Dedifferentiated amniotic fluid mesenchymal stem cell (primary cell): ENCODE measurements around the gene COL23A1.
A peak's percentile ranks its signal among the peaks of the same experiment; 100 is the strongest.
"Not testable (repeated sequence)": the region's sequence is repeated elsewhere in the genome, so short reads cannot be mapped to it uniquely, and the experiment has no call there.

ENCODE experiments used
- DNase-seq: peaks from one replicate; pipeline ENCODE4 v3.0.0-alpha.2; 2016; ENCODE audit errors: extremely low spot score

COL23A1 gene

DNA sequence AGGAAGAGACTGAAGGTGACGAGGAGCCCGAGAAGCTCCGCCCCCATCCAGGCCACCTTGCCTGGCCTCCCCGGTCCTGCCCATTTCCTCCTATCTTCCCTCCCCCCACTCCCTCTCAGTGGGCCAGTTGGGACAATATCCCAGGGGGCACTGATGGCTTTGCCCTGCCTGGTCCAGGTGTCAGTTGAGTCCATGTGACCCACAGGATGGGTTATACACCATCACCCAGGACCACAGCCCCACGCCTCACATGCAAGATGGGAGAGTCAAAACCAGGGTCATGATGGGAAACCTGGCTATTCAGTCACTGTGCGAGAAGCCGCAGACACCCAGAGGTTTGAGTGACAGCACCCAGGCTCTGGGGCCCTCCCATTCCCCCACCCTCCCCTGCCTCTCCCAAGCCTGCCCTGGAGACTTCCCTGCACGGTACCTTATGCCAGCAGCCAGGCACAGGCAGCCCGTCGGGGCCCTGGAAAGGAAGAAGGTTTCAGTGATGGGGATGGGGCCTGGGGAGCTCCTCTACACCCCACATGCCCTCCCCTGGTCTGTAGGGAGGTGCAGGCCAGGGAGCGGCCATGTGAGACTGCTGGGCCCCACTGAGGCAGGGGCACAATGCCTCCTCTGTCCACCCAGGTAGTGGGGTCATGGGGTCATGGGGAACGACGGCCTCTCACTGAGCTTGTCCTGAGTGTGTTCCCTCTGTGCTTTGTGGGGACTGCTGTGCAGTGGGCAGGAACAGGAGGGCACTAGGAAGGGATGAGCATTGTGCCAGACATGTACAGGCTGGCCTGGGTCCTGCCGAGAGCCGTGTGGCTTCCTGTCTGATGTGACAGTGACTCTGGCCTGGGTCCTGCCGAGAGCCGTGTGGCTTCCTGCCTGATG is 351.2 kb downstream of the COL23A1 start:
- DNase-seq, result no peak

DNA sequence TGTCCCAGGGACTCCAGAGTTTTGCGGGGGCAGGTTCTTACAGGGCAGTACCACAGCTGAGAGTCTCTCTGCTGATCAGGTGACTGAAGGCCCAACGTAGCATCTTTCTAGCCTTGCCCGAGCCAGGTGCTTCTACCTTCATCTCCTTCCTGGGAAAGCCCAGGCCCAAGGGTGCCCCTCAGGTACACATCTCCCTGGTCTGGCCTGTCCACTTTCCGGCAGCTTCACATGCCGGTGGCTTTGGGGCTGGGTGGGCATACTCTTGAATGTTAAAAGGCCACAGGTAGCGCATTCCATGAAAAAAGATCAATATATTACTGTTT is 351.9 kb downstream of the COL23A1 start:
- DNase-seq, result no peak

DNA sequence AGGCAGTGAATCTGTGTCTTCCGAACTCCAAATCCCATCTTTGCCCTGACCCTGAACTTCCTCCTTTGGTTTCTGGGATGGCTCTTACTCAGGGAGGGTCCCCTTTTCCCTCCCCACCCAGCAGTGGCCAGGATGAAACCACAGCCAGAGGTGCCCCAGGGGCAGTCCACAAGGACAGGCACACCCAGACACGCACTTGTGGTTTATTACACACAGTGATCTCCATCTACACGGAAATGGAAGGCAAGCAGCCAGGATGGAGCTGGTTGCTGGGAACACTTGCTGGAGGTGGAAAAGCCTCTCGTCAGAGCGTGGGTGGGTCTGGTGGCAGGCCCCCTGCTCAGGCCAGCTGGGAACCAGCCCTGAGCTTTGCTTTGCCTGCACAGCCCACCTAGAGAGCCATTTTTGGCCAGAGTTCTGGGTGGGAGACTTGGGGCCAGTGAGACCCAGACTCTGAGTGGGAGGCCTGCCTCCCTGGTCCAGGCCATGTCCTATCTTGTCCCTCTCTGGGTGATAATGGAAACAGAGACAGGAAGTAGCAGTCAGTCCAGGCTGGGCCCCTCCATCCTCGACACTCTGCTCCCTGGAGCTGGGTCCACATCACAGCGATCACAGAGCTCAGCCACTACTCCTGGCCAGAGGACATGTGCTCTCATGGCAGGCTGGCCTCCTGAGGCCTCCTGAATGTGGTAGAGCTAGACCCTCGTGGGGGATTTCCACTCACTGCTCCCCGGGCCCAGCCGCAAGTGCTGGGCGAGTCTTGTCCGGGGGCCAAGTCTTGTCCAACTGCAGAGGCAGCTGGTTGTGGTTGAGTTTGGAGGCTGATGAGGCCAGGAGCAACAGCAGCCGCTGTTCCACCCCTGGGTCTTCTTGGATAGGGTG is 352.5 kb downstream of the COL23A1 start:
- peak; percentile 39 for DNase-seq

GRCh38 chr5:178236679-178237078 is 353.5 kb downstream of the COL23A1 start:
- DNase-seq, result no peak

- no peak for DNase-seq
Observed at GRCh38 chr5:178236126-178236525, 354.1 kb downstream of the COL23A1 start.

- no peak for DNase-seq
Observed at GRCh38 chr5:178235588-178235974, 354.6 kb downstream of the COL23A1 start.

DNA sequence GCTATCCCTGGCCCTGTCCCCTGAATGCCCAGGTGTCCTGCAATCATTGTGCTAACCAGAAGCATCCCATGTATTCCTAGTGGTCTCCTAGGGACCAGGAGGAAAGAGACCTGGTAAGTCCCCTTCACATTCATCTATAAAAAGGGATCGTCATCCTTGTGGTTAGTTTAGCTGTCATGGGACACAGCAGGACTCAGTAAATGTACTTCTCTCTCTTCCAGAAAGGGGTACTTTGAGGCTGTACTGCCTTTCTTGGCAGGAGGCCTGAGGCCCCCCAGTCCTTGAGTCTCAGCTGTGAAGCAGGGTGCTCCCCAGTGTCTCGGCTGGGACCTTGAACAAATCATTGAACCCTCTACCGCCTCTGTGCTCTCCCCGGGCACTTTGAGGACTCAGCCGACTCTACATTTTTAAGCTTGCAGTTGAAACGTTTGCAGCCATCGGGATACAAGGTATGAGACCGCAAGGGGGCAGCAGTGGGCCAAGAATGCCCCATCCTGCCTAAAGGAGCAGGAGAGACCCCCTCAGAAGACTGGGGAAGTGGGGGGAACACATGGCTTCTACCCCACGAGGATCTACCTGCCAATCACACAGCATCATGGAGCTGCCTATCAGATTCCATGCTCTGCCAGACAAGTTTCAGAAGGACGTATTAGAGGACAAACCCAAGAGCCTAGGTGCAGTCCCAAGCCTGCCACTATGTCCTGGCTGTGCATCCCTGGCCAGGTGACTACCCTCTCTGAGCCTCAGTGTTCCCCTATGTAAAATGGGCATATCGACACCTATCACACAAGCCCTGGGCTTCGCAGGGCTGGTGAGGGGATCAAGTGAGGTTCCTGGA is 355.2 kb downstream of the COL23A1 start:
- DNase-seq, result peak; percentile 55

- DNase-seq, result no peak
Observed at GRCh38 chr5:178234121-178234749, 356.0 kb downstream of the COL23A1 start.

- DNase-seq, result no peak
Observed at GRCh38 chr5:178232920-178233429, 357.2 kb downstream of the COL23A1 start.

DNA sequence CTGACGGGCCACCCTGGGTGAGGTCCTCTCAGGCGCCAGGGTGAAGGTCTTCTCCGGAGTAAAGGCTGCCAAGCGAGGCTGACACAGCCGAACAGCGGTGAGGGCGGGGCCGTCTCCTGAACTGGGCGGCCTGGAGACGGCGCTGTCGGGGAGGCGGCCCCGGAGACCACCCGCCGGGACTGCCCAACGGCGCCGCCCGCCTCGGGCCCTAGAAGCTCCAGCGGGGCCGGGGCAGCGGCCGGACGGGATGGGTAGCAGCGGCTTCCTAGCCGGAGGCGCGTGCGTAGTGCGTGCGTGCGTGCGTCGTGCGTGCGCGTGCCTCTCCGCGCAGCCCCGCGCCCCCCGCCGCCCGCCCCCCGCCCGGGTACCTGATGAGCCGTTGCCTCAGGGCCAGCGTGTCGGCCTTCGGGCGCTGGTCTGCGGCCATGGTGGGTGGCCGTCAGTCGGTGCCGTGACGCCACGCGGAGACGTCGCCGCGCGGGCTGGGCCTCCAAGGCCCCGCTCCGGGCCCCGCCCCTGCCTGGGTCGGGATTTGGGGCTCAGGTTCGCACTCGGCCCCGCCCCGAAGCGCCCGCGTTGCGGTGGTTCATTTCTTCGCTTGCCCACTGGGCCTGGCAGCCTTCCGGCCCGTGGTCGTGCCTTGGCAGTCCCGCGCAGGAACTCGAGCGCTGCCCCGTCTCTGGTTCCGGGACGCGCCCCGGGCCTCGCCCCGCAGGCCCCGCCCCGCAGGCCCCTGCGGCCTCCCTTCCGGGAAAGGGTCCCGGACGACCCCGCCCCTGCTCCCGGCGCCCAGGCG is 357.9 kb downstream of the COL23A1 start, which contains the start of gene PHYKPL:
Gene PHYKPL, minus strand, starts transcription at position 679 of the 796 bp plus-strand sequence. Its CDS starts 252 bp downstream, at position 427.
- peak; percentile 35 for DNase-seq

DNA sequence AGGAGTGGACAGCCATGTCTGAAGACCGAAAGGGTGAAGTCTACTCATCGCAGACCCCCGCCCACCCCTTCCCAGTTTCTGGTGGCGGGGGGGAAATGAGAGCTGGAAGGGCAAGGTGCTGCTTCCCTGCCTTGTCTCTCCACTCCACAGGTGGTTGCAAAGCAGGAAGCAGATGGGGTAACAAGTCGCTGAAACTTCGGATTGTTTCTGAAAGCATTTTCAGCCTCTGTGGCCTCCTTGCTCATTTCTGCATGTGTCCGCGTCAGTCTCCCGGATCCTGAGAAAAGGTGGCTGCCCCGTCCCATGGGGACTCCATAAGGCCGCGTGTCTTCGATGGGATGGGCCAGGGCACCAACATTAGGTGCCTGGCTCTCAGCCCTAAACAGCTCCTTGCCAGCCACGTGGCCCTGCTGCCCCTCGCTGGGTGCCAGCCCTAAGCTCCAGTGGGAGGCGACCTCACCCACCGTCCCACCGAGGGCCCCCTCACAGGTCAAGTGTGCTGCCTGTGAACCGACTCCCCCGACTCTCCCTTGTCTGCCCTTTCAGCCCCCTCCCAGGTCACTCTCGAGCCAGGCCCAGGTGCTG is 358.6 kb downstream of the COL23A1 start:
- DNase-seq, result no peak

DNA sequence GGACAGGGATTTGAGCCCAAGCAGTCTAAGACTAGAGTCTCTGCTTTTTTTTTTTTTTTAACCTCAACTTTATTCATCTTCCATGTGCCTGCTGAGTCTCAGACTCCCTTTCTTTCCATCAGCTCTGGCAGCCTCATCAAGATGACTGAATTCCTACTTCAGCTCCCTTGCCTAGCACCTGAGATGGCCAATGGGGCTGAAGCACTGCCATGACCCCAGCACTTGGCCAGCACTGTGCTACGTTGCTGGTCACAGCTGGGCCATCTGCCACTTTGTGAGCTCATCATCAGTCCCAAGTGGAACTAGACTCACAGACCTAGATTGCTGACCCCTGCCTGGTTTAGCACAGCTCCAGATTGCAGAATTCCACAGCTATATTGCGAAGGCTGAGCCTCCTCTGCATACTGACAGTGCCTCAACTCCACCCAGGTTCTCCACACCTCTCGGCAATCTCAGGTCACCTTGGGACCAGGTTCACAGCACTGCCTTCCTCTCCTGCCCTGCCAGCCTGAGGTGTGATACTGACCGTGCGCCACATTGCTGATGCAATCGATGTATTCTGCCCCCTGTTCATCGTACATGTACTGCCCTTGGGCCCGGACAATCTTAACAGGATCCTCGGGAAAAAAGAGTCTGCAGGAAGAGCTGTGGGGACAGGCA is 359.2 kb downstream of the COL23A1 start:
- DNase-seq, result no peak

- DNase-seq, result no peak
Observed at GRCh38 chr5:178229861-178230260, 360.3 kb downstream of the COL23A1 start.

DNA sequence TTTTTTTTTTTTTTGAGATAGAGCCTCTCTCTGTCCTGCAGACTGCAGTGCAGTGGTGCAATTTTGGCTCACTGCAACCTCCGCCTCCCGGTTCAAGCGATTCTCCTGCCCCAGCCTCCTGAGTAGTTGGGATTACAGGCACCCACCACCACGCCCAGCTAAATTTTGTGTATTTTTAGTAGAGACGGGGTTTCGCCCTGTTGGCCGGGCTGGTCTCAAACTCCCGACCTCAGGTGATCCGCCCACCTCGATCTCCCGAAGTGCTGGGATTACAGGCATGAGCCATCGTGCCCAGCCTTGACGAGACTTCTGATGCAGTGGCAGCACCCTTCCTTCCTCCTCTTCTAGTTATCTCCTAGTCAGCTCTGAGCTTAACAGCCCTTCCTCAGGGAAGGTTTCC is 361.1 kb downstream of the COL23A1 start:
- DNase-seq, result not testable (repeated sequence)

DNA sequence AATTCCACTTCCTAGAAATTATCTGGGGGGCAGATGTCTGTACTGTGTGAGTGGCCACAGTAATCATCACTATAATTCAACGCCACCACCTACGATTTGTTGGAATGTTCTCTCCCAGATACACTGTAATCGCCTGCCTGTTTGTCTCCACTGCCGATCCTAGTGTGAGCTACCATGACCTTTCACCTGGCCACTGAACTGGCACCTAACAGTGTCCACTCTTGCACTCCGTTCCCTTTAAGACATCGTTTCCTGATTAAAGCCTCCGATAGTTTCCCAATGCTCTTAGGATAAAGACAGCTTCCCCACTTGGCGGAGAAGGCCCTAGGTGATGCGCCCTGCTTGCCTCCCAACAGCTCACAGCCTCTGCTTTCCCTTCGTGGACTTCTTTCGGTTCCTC is 361.6 kb downstream of the COL23A1 start:
- DNase-seq, result no peak

- no peak for DNase-seq
Observed at GRCh38 chr5:178227929-178228328, 362.3 kb downstream of the COL23A1 start.

DNA sequence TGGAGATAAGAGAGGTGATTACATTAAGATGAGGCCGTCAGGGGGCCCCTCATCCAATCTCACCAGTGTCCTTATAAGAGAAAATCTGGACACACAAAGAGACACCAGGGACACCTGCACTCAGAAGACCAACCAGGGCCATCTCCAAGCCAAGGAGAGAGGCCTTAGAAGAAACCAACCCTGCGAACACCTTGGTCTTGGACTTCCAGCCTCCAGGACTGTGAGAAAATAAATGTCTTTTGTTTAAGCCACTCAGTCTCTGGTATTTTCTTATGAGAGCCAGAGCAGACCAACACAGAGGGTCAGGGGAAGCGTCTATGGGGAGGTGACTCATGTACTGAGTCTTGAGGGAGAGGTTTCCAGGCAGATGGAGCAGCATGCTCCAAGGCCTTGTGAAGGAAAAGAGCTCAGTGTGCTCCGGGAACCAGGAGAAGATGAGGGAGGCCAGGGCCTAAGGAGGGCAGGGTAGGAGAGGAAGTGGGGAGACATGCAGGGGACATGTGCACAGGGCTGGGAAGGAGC is 363.0 kb downstream of the COL23A1 start:
- no peak for DNase-seq

GRCh38 chr5:178225174-178225573 is 365.0 kb downstream of the COL23A1 start:
- no peak for DNase-seq

- DNase-seq, result no peak
Observed at GRCh38 chr5:178224403-178224802, 365.8 kb downstream of the COL23A1 start.
